ENCODE results near the gene CCNO. TPM values are rescaled to one million over a fixed set of nuclear protein-coding genes. Genes with fewer than 3 reads are reported as not detected.
A peak's percentile ranks its signal among the peaks of the same experiment; 100 is the strongest.

Gene CCNO
- total RNA-seq, 1 donor from 2014 or later: 1.8 TPM

DNA sequence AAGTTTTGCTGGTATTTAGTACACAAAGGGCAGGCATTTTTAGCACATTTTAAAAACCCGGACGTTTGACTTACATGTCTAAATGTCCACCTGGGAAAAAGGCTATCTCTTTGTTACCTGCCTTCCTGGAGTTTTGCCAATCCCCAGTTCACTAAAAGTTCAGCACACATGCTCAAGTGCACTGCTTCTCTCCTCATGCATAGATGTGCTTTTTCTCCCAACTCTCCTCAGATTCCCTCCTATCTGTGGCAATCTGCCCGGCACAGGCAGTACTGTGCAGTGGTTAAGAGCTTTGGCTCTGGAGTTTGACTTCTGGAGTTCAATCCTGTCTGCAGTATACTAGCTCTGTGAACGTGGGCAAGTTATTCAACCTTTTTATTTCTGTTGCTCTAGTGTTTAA, 8.3 kb upstream of the CCNO start:
- TF ChIP-seq, protein P1, sequence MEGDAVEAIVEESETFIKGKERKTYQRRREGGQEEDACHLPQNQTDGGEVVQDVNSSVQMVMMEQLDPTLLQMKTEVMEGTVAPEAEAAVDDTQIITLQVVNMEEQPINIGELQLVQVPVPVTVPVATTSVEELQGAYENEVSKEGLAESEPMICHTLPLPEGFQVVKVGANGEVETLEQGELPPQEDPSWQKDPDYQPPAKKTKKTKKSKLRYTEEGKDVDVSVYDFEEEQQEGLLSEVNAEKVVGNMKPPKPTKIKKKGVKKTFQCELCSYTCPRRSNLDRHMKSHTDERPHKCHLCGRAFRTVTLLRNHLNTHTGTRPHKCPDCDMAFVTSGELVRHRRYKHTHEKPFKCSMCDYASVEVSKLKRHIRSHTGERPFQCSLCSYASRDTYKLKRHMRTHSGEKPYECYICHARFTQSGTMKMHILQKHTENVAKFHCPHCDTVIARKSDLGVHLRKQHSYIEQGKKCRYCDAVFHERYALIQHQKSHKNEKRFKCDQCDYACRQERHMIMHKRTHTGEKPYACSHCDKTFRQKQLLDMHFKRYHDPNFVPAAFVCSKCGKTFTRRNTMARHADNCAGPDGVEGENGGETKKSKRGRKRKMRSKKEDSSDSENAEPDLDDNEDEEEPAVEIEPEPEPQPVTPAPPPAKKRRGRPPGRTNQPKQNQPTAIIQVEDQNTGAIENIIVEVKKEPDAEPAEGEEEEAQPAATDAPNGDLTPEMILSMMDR (conservative IDR thresholded peaks at IDR 0.05; ENCODE audit: low read depth, low read length): no peak
- no peak overlapping the region for H3K4me3 ChIP-seq (ENCODE audit: low read depth, low read length)
- no peak for DNase-seq (ENCODE audit: low read depth)

DNA sequence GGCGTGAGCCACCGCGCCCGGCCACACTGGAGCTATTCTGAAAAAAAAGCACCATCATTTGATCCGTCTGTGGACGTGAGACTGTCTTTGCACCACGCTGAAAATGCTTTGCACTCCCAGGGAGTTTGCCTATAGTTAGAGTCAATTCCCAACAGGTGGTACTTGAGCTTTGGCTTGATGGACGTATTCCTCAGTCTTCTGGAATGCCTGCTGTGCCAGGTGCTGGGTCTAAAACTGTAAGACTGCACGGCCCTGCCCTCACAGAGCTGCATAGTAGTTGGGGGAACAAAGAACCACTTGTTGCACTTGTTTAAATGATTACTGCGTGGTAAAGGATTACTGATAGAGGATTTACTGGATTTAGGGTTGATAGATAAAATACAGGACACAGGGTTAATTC, 3.4 kb upstream of the CCNO start:
- DNase-seq (ENCODE audit: low read depth): no peak
- TF ChIP-seq, protein P1 (conservative IDR thresholded peaks at IDR 0.05; ENCODE audit: low read depth, low read length): no peak

DNA sequence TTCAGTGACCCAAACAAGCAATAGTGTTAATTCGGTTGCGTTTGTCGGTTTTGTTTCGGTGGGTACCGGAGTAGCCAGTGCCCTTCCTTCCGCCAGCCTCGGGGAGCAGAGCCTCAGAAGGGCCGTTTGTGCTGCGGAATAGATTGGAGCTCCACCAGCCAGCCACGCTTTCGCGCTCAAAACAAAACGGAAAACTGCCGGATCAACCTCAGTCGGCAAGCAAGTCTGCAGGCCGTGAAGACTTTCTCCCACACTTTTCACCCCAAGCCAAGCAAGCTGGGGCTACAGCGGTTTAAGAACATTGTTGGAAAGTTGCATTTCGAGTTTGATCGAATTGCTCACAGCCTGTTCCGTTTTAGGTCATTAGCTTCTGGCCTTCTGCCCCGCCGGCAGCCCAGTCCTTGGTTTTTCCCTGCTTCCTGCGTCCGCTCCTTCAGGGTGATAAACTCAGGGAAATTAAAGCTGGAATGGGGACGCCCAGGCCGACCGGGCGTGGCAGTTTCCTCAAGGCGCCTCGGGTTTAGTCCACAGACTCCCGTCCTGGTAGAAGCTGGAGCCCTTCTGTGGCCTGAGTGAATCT, 803 bp upstream of the CCNO start:
- TF ChIP-seq, protein P1 (conservative IDR thresholded peaks at IDR 0.05; ENCODE audit: low read depth, low read length): no peak
- H3K4me3 ChIP-seq (ENCODE audit: low read depth, low read length): peak overlapping the region; percentile 79
- DNase-seq (ENCODE audit: low read depth): no peak

More for the DNA sequence above, 3.4 kb upstream of the CCNO start:
- no peak overlapping the region for H3K4me3 ChIP-seq (ENCODE audit: low read depth, low read length)

DNA sequence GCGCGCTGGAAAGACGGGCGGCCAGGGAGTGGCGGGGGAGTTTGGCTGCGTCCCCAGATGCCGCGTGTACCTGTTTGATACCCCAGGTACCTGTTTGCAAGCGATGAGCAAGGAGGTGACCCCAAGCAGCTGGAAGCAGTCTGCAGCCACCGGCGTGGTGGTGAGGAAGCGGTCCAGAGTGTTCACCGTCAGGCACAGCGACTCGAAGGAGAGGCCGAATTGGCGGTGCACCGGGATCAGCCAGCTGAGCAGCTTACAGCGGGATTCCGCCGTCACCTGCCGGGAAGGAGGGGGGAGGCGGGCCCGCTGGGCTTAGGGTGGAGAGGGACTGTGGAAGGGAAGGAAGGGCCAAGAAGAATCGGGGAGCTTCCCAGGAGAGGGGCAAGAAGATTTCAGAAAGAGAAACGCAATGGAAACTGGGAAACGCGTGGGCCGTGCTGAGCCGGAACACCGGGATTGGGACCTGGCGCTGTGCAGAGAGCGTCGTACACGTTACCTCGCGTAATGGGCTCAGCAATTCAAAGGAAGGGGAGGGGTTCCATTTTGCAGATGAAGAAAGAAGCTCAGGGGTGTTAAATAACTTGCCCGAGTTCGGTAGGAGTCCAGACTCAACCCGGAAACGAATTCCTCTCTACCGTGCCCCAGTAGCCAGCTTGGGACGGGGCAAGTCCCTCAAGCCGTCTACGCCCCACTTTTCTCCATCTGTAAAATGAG, 980 bp downstream of the CCNO start:
- TF ChIP-seq, protein P1 (conservative IDR thresholded peaks at IDR 0.05; ENCODE audit: low read depth, low read length): no peak
- peak overlapping the region; percentile 79 for H3K4me3 ChIP-seq (ENCODE audit: low read depth, low read length)
- no peak for DNase-seq (ENCODE audit: low read depth)

DNA sequence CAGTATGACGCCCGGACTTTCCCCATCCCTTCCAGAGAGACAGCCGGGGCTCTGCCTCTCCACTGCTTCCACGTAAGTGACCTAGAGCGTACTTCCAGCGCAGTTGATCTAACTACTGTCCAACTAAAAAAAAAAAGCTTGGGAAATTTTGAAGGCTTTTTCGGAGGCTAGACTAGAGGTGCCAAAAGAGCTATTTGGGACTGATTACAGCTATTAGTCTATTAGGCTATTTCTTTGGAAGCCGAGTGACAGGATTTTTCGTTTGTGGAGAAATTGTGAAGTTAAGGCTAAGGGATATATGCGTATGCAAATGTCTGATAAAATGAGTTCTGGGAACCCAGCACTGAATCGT, 1.5 kb downstream of the CCNO start:
- peak overlapping the region; percentile 79 for H3K4me3 ChIP-seq (ENCODE audit: low read depth, low read length)
- no peak for DNase-seq (ENCODE audit: low read depth)
- TF ChIP-seq, protein P1 (conservative IDR thresholded peaks at IDR 0.05; ENCODE audit: low read depth, low read length): no peak

DNA sequence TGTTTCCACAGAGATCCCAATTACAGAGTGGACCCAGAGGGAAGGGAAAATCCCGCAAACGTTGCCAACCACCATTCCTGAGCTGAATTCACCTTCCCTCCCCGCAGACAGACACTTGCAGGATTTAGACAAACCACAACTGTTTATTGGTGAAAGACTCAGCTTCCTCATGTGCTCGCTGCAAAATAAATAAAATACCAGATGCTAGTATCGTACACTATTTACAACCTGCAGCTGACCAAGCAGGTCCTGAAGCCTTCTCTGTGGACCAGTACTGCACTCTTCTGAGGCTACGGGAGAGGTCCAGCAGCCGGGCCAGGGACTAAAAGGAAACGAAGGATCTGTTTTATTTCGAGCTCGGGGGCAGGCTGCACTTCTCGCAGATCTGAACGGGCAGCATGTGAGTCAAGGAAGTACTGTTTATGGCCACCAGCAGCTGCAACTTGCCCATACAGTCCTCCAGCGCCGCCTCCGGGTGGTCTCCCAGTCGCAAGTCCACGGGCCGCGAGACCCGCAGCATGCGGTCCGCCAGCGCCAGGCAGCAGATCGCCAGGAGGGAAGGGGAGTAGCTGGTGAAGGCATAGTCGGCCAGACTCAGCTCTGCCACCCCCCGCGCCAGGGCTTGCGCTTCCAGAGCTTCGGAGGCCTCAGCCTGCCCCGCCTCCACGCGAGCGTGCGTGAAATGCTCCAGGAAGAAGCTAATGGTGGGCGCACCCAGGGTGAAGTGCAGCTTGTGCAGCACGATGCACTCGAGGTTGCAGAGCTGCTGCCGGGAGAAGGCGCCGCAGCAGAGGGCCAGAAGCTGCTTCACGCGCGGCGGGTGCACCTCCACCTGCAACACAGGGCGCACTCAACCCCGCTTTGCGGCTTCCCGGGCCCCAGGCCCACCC, 2.1 kb downstream of the CCNO start:
- peak overlapping the region; percentile 79 for H3K4me3 ChIP-seq (ENCODE audit: low read depth, low read length)
- TF ChIP-seq, protein P1 (conservative IDR thresholded peaks at IDR 0.05; ENCODE audit: low read depth, low read length): peak; percentile 2
- no peak for DNase-seq (ENCODE audit: low read depth)
